K562 (cell line): Measurements from ENCODE around the gene FGFR4. TPM values are rescaled to one million over a fixed set of nuclear protein-coding genes. Genes with fewer than 3 reads are reported as not detected.
A peak's percentile ranks its signal among the peaks of the same experiment; 100 is the strongest.

Source experiments
- BRCA1 ChIP-seq, 2 experiments: fragments of 450-650 bp in 1 of 2; sonication (generic) in 1 of 2; formaldehyde crosslinking in 1 of 2; IDR thresholded peaks; 2 replicates each; pipeline versions ENCODE4 v1.5.0 to v1.6.1; 2017 to 2020; ENCODE audit warnings: mild to moderate bottlenecking in 1 of 2, missing genetic modification reagents in 1 of 2
- CHD2 ChIP-seq: IDR thresholded peaks from 2 replicates; pipeline ENCODE4 v1.6.1; 2011; ENCODE audit warnings: low read depth, low read length
- DEAF1 ChIP-seq: fragments of 450-650 bp; formaldehyde crosslinking; IDR thresholded peaks from 2 replicates; pipeline ENCODE4 v1.4.0; 2020; ENCODE audit warnings: mild to moderate bottlenecking, moderate library complexity
- FOXK1 ChIP-seq: sonication (generic); formaldehyde crosslinking; IDR thresholded peaks from 2 replicates; pipeline ENCODE4 v1.8.0; 2022; ENCODE audit warnings: missing genetic modification reagents, mild to moderate bottlenecking, borderline replicate concordance
- HNRNPH1 ChIP-seq: fragments of 200-400 bp; formaldehyde crosslinking; optimal IDR thresholded peaks from 2 replicates; pipeline ENCODE3; 2017; ENCODE audit warnings: low read depth, mild to moderate bottlenecking, low read length, moderate library complexity
- HOMEZ ChIP-seq: fragments of 250-450 bp; sonication (Bioruptor Pico); IDR thresholded peaks from 2 replicates; pipeline ENCODE4 v1.4.0; 2020; ENCODE audit warnings: mild to moderate bottlenecking, moderate library complexity
- KDM2B ChIP-seq: fragments of 250-450 bp; sonication (Bioruptor Pico); IDR thresholded peaks from 2 replicates; pipeline ENCODE4 v1.8.0; 2021; ENCODE audit warnings: mild to moderate bottlenecking, moderate library complexity
- MAX ChIP-seq: sonication (generic); formaldehyde crosslinking; IDR thresholded peaks from 2 replicates; pipeline ENCODE4 v1.9.0; 2022; ENCODE audit warnings: mild to moderate bottlenecking, missing genetic modification reagents
- MTA1 ChIP-seq: fragments of 450-650 bp; IDR thresholded peaks from 2 replicates; pipeline ENCODE4 v1.6.1; 2017; ENCODE audit warnings: borderline replicate concordance
- NCOA1 ChIP-seq: fragments of 450-650 bp; IDR thresholded peaks from 2 replicates; pipeline ENCODE4 v1.6.1; 2016; ENCODE audit warnings: low read depth
- NFRKB ChIP-seq: fragments of 450-650 bp; IDR thresholded peaks from 2 replicates; pipeline ENCODE4 v1.6.1; 2016; ENCODE audit warnings: low read depth
- NFYB ChIP-seq: IDR thresholded peaks from 2 replicates; pipeline ENCODE4 v1.6.1; 2011; ENCODE audit warnings: mild to moderate bottlenecking, moderate library complexity; ENCODE audit not compliant: insufficient read length; ENCODE audit errors: extremely low read depth
- POLR2G ChIP-seq: fragments of 200-400 bp; formaldehyde crosslinking; IDR thresholded peaks from 2 replicates; pipeline ENCODE4 v1.6.1; 2017; ENCODE audit warnings: low read depth, mild to moderate bottlenecking, antibody characterized with exemption, low read length, moderate library complexity
- PREB ChIP-seq: sonication (generic); formaldehyde crosslinking; IDR thresholded peaks from 2 replicates; pipeline ENCODE4 v1.8.1; 2023; ENCODE audit warnings: mild to moderate bottlenecking, missing genetic modification reagents
- SMARCB1 ChIP-seq: IDR thresholded peaks from 2 replicates; pipeline ENCODE4 v1.6.1; 2011; ENCODE audit warnings: improper control_type of control experiment, low read depth; ENCODE audit not compliant: insufficient read length
- SNRNP70 ChIP-seq: fragments of 200-400 bp; formaldehyde crosslinking; optimal IDR thresholded peaks from 2 replicates; pipeline ENCODE3; 2017; ENCODE audit warnings: low read depth, low read length
- YY1 ChIP-seq, 3 experiments: IDR thresholded peaks; 2 replicates each; pipeline ENCODE4 v1.6.1; 2011; ENCODE audit warnings: low read length in 2 of 3, mild to moderate bottlenecking in 2 of 3, moderate library complexity in 2 of 3, borderline replicate concordance in 1 of 3, control low read depth in 1 of 3, low read depth in 1 of 3; ENCODE audit not compliant: insufficient read depth in 3 of 3, insufficient replicate concordance in 2 of 3, control insufficient read depth in 1 of 3, insufficient read length in 1 of 3; ENCODE audit errors: extremely low read depth in 1 of 3
- ZBTB33 ChIP-seq: sonication (generic); formaldehyde crosslinking; IDR thresholded peaks from 2 replicates; pipeline ENCODE4 v1.8.1; 2023; ENCODE audit warnings: mild to moderate bottlenecking, missing genetic modification reagents
- polyA plus RNA-seq, 8 experiments: library from polyadenylated mRNA; depleted of rRNA in 4 of 8; stranded (reverse) in 5 of 8; unstranded in 3 of 8; fragments of >200 nt; fragmentation: Nextera tagmentation in 2 of 8; fragmentation: Illumina TruSeq in 1 of 8; extraction: Ambion mirVana in 2 of 8; extraction: Trizol in 1 of 8; gene quantifications; 2 replicates each; pipeline versions ENCODE4 v1.2.1 to v1.2.3, GENCODE V29; 2011 to 2014; ENCODE audit warnings: inconsistent platforms in 1 of 8, missing spikeins in 1 of 8
- total RNA-seq, 7 experiments: library from RNA; depleted of rRNA in 6 of 7; stranded (reverse); fragments of >200 nt in 6 of 7; fragmentation: Illumina TruSeq in 2 of 7; extraction: Trizol in 2 of 7; gene quantifications; 2 replicates each; pipeline versions ENCODE4 v1.2.1 to v1.2.3, GENCODE V29; 2011 to 2021; ENCODE audit warnings: low replicate concordance in 1 of 7

FGFR4 gene
- total and polyA plus RNA-seq, 9 of the 15 experiments (the other 6 are each of a cell fraction or from before 2014, with no cell fraction given), result 0.76 to 35.4 (median 7.5) TPM

- TF ChIP-seq MAX (CRISPR knock-in tag) (peak; percentile 100), FOXK1 (CRISPR knock-in tag) (peak; percentile 98), NFYB (peak; percentile 99), CHD2 (peak; percentile 74), DEAF1 (CRISPR knock-in tag) (no peak), SMARCB1 (no peak), NCOA1 (no peak), PREB (no peak), HNRNPH1 (no peak), YY1 (IDR thresholded peaks at IDR 0.05; ENCODE audit: borderline replicate concordance in 1 of 3, control insufficient read depth in 1 of 3, extremely low read depth in 1 of 3, insufficient read depth in 3 of 3, insufficient read length in 1 of 3, insufficient replicate concordance in 2 of 3, low read depth in 1 of 3, low read length in 2 of 3) (peak in 1 of 3 experiments; percentile 32), ZBTB33 (CRISPR knock-in tag) (peak; percentile 98), BRCA1 (IDR thresholded peaks at IDR 0.05) (no peak), BRCA1 (CRISPR knock-in tag; IDR thresholded peaks at IDR 0.05) (peak; percentile 94), HOMEZ (CRISPR knock-in tag) (0 out of 2 replicates have a peak, but pooled peaks have one; percentile 12), KDM2B (CRISPR knock-in tag) (0 out of 2 replicates have a peak, but pooled peaks have one; percentile 8), NFRKB (0 out of 2 replicates have a peak, but pooled peaks have one; percentile 46), POLR2G (peak; percentile 89), MTA1 (no peak), SNRNP70 (no peak)
Measured at GRCh38 chr5:177116631-177117373, 30.1 kb downstream of the FGFR4 start (continued).
